Keratinocyte (primary cell): ENCODE results near the gene TSPOAP1. TPM values are rescaled to one million over a fixed set of nuclear protein-coding genes. Genes with fewer than 3 reads are reported as not detected.

Source experiments
- DNase-seq: peaks from one replicate; pipeline ENCODE4 v3.0.0-alpha.2; 2011; ENCODE audit warnings: low read depth, missing footprints, low spot score
- FAIRE-seq: peaks from 2 replicates; lab custom pipeline; 2011; peaks lifted over from hg19 to GRCh38; lab: Jason Lieb, UNC
- H2AFZ ChIP-seq: 2 replicates; pipeline ENCODE4 v1.6.0; 2012; ENCODE audit warnings: low read length, control low read depth, inconsistent platforms; ENCODE audit not compliant: control insufficient read depth
- H3K27ac ChIP-seq: 2 replicates; pipeline ENCODE4 v1.5.1; 2011; ENCODE audit warnings: low read length; ENCODE audit not compliant: control insufficient read depth, insufficient read depth
- H3K27me3 ChIP-seq: 3 replicates; pipeline ENCODE4 v1.6.0; 2011; ENCODE audit warnings: low read length; ENCODE audit not compliant: control insufficient read depth, insufficient read depth; ENCODE audit errors: extremely low read depth
- H3K36me3 ChIP-seq, 2 experiments: 2 replicates in 1 of 2; 3 replicates in 1 of 2; pipeline ENCODE4 v1.5.1; 2011; ENCODE audit warnings: low read length in 2 of 2, mild to moderate bottlenecking in 1 of 2; ENCODE audit not compliant: control insufficient read depth in 2 of 2, insufficient read depth in 2 of 2; ENCODE audit errors: extremely low read depth in 1 of 2
- H3K4me1 ChIP-seq: 3 replicates; pipeline ENCODE4 v1.5.1; 2011; ENCODE audit warnings: low read length; ENCODE audit not compliant: control insufficient read depth, insufficient read depth; ENCODE audit errors: extremely low read depth
- H3K4me2 ChIP-seq: 3 replicates; pipeline ENCODE4 v1.6.0; 2011; ENCODE audit warnings: low read depth, low read length; ENCODE audit not compliant: control insufficient read depth, insufficient read depth; ENCODE audit errors: extremely low read depth
- H3K4me3 ChIP-seq, 3 experiments: fragments of 200-600 bp in 1 of 3; sonication (generic) in 1 of 3; 2 replicates in 2 of 3; 3 replicates in 1 of 3; pipeline ENCODE4 v1.5.1; 2011 to 2016; ENCODE audit warnings: low read length in 3 of 3, mild to moderate bottlenecking in 3 of 3, control low read depth in 2 of 3, inconsistent platforms in 1 of 3, low read depth in 1 of 3, mixed read lengths in 1 of 3, mixed run types in 1 of 3, moderate library complexity in 1 of 3; ENCODE audit not compliant: control insufficient read depth in 2 of 3, insufficient read depth in 2 of 3; ENCODE audit errors: extremely low read depth in 1 of 3
- H3K79me2 ChIP-seq: 2 replicates; pipeline ENCODE4 v1.6.0; 2012; ENCODE audit warnings: low read length; ENCODE audit not compliant: control insufficient read depth, insufficient read depth
- H3K9ac ChIP-seq: 3 replicates; pipeline ENCODE4 v1.6.0; 2011; ENCODE audit warnings: low read length; ENCODE audit not compliant: control insufficient read depth, insufficient read depth; ENCODE audit errors: extremely low read depth
- H3K9me1 ChIP-seq: 3 replicates; pipeline ENCODE4 v1.6.0; 2011; ENCODE audit warnings: low read length; ENCODE audit not compliant: control insufficient read depth, insufficient read depth; ENCODE audit errors: extremely low read depth
- H3K9me3 ChIP-seq: 2 replicates; pipeline ENCODE4 v1.5.1; 2012; ENCODE audit warnings: low read depth, low read length; ENCODE audit not compliant: control insufficient read depth
- H4K20me1 ChIP-seq: 3 replicates; pipeline ENCODE4 v1.6.0; 2011; ENCODE audit warnings: low read length; ENCODE audit not compliant: control insufficient read depth, insufficient read depth; ENCODE audit errors: extremely low read depth
- EZH2 ChIP-seq: IDR thresholded peaks from one replicate; pipeline ENCODE4 v1.6.1; 2012; ENCODE audit warnings: inconsistent platforms, mild to moderate bottlenecking, low read length, moderate library complexity
- dilution Hi-C: fragments of 300-500 bp; cut with MboI; formaldehyde crosslinking; loops from one replicate; pipeline ENCODE4 v1.7.0; 2020; ENCODE audit warnings: low sequenced_read_pairs; ENCODE audit not compliant: extremely low pct_ligation_motif_present
- polyA plus RNA-seq, 5 experiments: library from polyadenylated mRNA; depleted of rRNA in 3 of 5; stranded (reverse) in 3 of 5; stranded (forward) in 1 of 5; unstranded in 1 of 5; fragments of >200 nt; gene quantifications; 1 replicate in 1 of 5; 2 replicates in 3 of 5; 3 replicates in 1 of 5; pipeline versions ENCODE4 v1.2.1 to v1.2.3, GENCODE V29; 2011 to 2012; ENCODE audit warnings: missing spikeins in 2 of 5, low read depth in 1 of 5, low replicate concordance in 1 of 5
- TF ChIP-seq, protein P1 (sequence below), 3 experiments: IDR thresholded peaks in 1 of 3; conservative IDR thresholded peaks in 1 of 3; optimal IDR thresholded peaks in 1 of 3; 2 replicates in 2 of 3; 3 replicates in 1 of 3; pipeline versions ENCODE3 to v1.5.1; 2011; ENCODE audit warnings: low read length in 3 of 3, mild to moderate bottlenecking in 3 of 3, moderate library complexity in 2 of 3, control low read depth in 1 of 3, inconsistent platforms in 1 of 3; ENCODE audit not compliant: insufficient read depth in 2 of 3; ENCODE audit errors: extremely low read depth in 1 of 3

Gene TSPOAP1
- polyA plus RNA-seq, 1 donor (not counting 4 experiments of a cell fraction or from before 2014, with no cell fraction given), result 0.04 TPM

DNA sequence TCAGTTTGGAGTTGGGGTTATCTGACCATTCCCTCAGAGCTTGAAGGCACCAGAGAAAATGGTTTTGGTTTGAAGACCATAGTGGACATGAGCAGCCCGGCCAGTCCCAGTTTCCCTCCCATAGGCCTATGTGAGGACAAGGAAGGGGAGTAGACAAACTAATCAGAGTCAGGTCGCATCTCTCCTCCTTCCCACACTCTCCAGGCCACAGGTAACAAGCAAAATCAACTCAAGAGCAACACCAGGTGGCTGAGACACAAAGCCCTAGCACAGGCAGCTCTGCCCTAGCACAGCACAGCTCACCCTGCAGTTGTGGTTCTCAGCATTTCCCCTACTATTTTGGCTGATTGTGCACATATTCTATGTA is 16.2 kb upstream of the TSPOAP1 start:
- no peaks in the 10 kb centered on the region for H3K27me3 ChIP-seq
- H3K9me3 ChIP-seq, result no peaks in the 10 kb centered on the region
- no peaks in the 10 kb centered on the region for H3K4me1 ChIP-seq
- no peaks in the 10 kb centered on the region for H4K20me1 ChIP-seq
- no peak for DNase-seq
- H3K9me1 ChIP-seq, result no peaks in the 10 kb centered on the region
- H3K79me2 ChIP-seq, result peaks cover 4% of the 10 kb centered on the region
- H3K9ac ChIP-seq, result no peak overlapping the region
- H3K4me2 ChIP-seq, result no peak overlapping the region
- TF ChIP-seq EZH2, result no peak
- TF ChIP-seq, protein P1, sequence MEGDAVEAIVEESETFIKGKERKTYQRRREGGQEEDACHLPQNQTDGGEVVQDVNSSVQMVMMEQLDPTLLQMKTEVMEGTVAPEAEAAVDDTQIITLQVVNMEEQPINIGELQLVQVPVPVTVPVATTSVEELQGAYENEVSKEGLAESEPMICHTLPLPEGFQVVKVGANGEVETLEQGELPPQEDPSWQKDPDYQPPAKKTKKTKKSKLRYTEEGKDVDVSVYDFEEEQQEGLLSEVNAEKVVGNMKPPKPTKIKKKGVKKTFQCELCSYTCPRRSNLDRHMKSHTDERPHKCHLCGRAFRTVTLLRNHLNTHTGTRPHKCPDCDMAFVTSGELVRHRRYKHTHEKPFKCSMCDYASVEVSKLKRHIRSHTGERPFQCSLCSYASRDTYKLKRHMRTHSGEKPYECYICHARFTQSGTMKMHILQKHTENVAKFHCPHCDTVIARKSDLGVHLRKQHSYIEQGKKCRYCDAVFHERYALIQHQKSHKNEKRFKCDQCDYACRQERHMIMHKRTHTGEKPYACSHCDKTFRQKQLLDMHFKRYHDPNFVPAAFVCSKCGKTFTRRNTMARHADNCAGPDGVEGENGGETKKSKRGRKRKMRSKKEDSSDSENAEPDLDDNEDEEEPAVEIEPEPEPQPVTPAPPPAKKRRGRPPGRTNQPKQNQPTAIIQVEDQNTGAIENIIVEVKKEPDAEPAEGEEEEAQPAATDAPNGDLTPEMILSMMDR (optimal IDR thresholded peaks at IDR 0.05 in 1 of 3, IDR thresholded peaks at IDR 0.05 in 1 of 3, conservative IDR thresholded peaks at IDR 0.05 in 1 of 3; ENCODE audit: extremely low read depth in 1 of 3, insufficient read depth in 2 of 3, low read length in 3 of 3), result no peak
- peaks cover 33 to 42% of the 10 kb centered on the region in 2 experiments for H3K36me3 ChIP-seq
- no peak overlapping the region for H2AFZ ChIP-seq
- dilution Hi-C loops, result no loop called here
- no peak overlapping the region for H3K27ac ChIP-seq
- no peak overlapping the region for H3K4me3 ChIP-seq
- FAIRE-seq, result no peak

DNA sequence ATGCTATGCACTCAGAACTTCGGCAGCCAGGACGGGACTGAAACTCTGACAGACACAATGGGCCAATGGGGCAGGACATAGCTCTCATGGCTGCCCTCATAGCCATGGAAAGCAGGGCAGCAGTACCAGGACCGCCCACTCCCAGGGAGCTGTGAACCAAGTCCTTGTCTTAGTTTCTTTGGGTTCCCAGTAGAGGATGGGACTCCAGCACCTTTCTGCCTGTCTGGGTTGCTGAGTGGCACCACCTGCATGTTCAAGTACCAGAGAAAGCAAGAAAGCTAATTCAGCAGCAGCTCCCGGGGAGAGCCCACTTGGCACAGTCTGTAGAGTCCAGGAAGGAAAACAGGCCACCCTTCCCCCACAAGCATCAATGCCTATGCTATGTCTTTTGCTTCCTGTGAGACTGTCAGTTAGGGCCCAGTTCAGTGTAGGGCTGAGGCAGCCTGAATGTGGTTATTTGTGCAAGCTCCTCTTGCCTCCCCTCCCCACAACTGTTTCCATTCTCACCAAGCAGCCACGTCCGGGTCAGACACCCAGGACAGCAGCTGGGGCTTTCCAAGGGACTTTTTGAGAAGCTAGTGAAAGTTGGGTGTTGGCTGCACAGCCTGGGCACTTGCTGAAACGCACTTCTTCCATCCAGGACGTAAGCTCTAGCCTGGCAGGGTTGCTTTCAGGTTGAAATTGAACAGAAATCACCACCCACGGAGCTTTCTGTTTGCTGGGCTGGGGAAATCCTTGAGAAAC is 15.6 kb upstream of the TSPOAP1 start:
- no peaks in the 10 kb centered on the region for H3K79me2 ChIP-seq
- dilution Hi-C loops, result no loop called here
- no peaks in the 10 kb centered on the region for H3K9me1 ChIP-seq
- H3K9me3 ChIP-seq, result no peaks in the 10 kb centered on the region
- H3K4me2 ChIP-seq, result no peak overlapping the region
- FAIRE-seq (no peak), DNase-seq (no peak)
- H3K4me3 ChIP-seq, result no peak overlapping the region
- peaks cover 28 to 39% of the 10 kb centered on the region in 2 experiments for H3K36me3 ChIP-seq
- H3K27ac ChIP-seq, result no peak overlapping the region
- peaks cover under 1% of the 10 kb centered on the region for H3K4me1 ChIP-seq
- no peak overlapping the region for H3K9ac ChIP-seq
- no peak overlapping the region for H2AFZ ChIP-seq
- TF ChIP-seq, protein P1 (optimal IDR thresholded peaks at IDR 0.05 in 1 of 3, IDR thresholded peaks at IDR 0.05 in 1 of 3, conservative IDR thresholded peaks at IDR 0.05 in 1 of 3; ENCODE audit: extremely low read depth in 1 of 3, insufficient read depth in 2 of 3, low read length in 3 of 3), result no peak
- TF ChIP-seq EZH2, result no peak
- no peaks in the 10 kb centered on the region for H3K27me3 ChIP-seq
- no peaks in the 10 kb centered on the region for H4K20me1 ChIP-seq
